ENCODE measurements around the gene SAP30L. TPM values are rescaled to one million over a fixed set of nuclear protein-coding genes. Genes with fewer than 3 reads are reported as not detected.

SAP30L gene
- total and polyA plus RNA-seq, 2 experiments from 2014 or later: 21.4 to 29.3 TPM

- TF ChIP-seq REST (IDR thresholded peaks at IDR 0.05; ENCODE audit: unreplicated experiment): no peak
- TF ChIP-seq, protein P1, sequence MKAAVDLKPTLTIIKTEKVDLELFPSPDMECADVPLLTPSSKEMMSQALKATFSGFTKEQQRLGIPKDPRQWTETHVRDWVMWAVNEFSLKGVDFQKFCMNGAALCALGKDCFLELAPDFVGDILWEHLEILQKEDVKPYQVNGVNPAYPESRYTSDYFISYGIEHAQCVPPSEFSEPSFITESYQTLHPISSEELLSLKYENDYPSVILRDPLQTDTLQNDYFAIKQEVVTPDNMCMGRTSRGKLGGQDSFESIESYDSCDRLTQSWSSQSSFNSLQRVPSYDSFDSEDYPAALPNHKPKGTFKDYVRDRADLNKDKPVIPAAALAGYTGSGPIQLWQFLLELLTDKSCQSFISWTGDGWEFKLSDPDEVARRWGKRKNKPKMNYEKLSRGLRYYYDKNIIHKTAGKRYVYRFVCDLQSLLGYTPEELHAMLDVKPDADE (IDR thresholded peaks at IDR 0.05): no peak
- TF ChIP-seq POLR2AphosphoS5 (IDR thresholded peaks at IDR 0.05; ENCODE audit: low read depth): no peak
- no peak for TF ChIP-seq NANOG (IDR thresholded peaks at IDR 0.05; ENCODE audit: borderline replicate concordance)
- no peak for TF ChIP-seq ZNF114 (CRISPR knock-in tag; IDR thresholded peaks at IDR 0.05)
- TF ChIP-seq ZNF331 (CRISPR knock-in tag; IDR thresholded peaks at IDR 0.05; ENCODE audit: low read depth): no peak
- TF ChIP-seq, protein P2, sequence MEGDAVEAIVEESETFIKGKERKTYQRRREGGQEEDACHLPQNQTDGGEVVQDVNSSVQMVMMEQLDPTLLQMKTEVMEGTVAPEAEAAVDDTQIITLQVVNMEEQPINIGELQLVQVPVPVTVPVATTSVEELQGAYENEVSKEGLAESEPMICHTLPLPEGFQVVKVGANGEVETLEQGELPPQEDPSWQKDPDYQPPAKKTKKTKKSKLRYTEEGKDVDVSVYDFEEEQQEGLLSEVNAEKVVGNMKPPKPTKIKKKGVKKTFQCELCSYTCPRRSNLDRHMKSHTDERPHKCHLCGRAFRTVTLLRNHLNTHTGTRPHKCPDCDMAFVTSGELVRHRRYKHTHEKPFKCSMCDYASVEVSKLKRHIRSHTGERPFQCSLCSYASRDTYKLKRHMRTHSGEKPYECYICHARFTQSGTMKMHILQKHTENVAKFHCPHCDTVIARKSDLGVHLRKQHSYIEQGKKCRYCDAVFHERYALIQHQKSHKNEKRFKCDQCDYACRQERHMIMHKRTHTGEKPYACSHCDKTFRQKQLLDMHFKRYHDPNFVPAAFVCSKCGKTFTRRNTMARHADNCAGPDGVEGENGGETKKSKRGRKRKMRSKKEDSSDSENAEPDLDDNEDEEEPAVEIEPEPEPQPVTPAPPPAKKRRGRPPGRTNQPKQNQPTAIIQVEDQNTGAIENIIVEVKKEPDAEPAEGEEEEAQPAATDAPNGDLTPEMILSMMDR (conservative IDR thresholded peaks at IDR 0.05; ENCODE audit: low read depth in 2 of 2): no peak
- TF ChIP-seq EZH2 (IDR thresholded peaks at IDR 0.05; ENCODE audit: low read depth, unreplicated experiment): no peak
Observed at GRCh38 chr5:154464438-154464837, 18.6 kb downstream of the SAP30L start (continued).

DNA sequence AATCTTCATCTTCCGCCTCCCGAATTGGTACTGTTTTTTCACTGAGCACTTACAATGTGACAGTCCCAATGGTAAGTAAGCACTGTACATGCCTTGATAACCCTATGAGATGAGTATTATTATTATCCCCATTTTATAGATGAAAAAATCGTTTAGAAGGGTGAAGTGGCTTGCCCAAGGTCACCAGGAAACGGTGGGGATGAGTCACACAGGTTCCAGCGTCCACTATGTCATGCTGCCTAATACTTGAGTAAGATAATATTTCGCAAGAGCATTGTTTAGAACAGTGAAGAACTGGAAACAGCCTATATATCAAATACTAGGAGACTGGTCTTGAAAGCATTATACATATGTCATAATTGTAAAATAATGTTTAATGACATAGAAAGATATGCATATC lies 19.4 kb downstream of the SAP30L start:
- Mint-ChIP-seq H3K27me3 (ENCODE audit: insufficient read depth, low read depth, poor library complexity) (peaks cover 26% of the 10 kb centered on the region), H3K36me3 (ENCODE audit: low read depth) (no peaks in the 10 kb centered on the region), H3K9me3 (no peaks in the 10 kb centered on the region), H3K4me1 (peaks cover 14% of the 10 kb centered on the region), H3K27ac (no peak overlapping the region), H3K4me3 (no peak overlapping the region)
- H4K20me1 ChIP-seq (replicated peaks; ENCODE audit: insufficient read depth): no peaks in the 10 kb centered on the region
- H3K4me3 ChIP-seq: no peak overlapping the region
- H3F3A ChIP-seq (replicated peaks; ENCODE audit: low read depth): no peaks in the 10 kb centered on the region
- no peak overlapping the region for H3K27ac ChIP-seq (ENCODE audit: low read depth)
- no peaks in the 10 kb centered on the region for H3K36me3 ChIP-seq (ENCODE audit: insufficient read depth)
- no peaks in the 10 kb centered on the region for H3K79me2 ChIP-seq (replicated peaks; ENCODE audit: insufficient read depth)
- ATAC-seq: no peak
- H3K4me2 ChIP-seq: no peak overlapping the region
- DNase-seq (ENCODE audit: low spot score): no peak
- peaks cover 13% of the 10 kb centered on the region; the same call in 1 of the 2 replicates for H3K4me1 ChIP-seq (ENCODE audit: insufficient read depth)
- H3K27me3 ChIP-seq (ENCODE audit: insufficient read depth): peaks cover 42% of the 10 kb centered on the region
- H3K9me2 ChIP-seq (ENCODE audit: insufficient read depth): no peaks in the 10 kb centered on the region
- H2AFZ ChIP-seq: no peak overlapping the region
- TF ChIP-seq ZNF331 (CRISPR knock-in tag; IDR thresholded peaks at IDR 0.05; ENCODE audit: low read depth) (no peak), CREB1 (CRISPR knock-in tag; IDR thresholded peaks at IDR 0.05; ENCODE audit: low read depth) (no peak)
